Left colon (tissue), 2 donors: ENCODE data around the gene PPP3R1. TPM values are rescaled to one million over a fixed set of nuclear protein-coding genes. Genes with fewer than 3 reads are reported as not detected.

Experiments
- ATAC-seq: fragments of 200-7000 bp; cut with Tn5 transposase; one replicate; pipeline ENCODE4 v1.9.1; 2020; ENCODE audit warnings: mild to moderate bottlenecking, moderate library complexity
- DNase-seq, 2 donors: peaks; one replicate each; pipeline ENCODE4 v3.0.0-alpha.2; 2020
- intact Hi-C, 2 donors: fragments of 100-400 bp; cut with DNase I in 1 of 2; cut with micrococcal nuclease in 1 of 2; formaldehyde crosslinking; loops; one replicate each; pipeline versions ENCODE4 v1.11.2 to v1.14.0; 2022; cut with DNase I, micrococcal nuclease
- total RNA-seq, 2 donors: library from RNA; stranded (reverse); fragmentation: NEBNext Ultra II Directional; extraction: Animal tissue kit (Norgen Biotek cat#: 25700); gene quantifications; one replicate each; pipeline ENCODE4 v1.2.1, GENCODE V29; 2021
- donor health status: DM: no; HTN: no; CAD: no.
- donor health status: DM: yes; HTN: yes; CAD: no.

The PPP3R1 gene
- total RNA-seq, 2 donors from 2014 or later = 54.7 to 56.3 TPM

DNA sequence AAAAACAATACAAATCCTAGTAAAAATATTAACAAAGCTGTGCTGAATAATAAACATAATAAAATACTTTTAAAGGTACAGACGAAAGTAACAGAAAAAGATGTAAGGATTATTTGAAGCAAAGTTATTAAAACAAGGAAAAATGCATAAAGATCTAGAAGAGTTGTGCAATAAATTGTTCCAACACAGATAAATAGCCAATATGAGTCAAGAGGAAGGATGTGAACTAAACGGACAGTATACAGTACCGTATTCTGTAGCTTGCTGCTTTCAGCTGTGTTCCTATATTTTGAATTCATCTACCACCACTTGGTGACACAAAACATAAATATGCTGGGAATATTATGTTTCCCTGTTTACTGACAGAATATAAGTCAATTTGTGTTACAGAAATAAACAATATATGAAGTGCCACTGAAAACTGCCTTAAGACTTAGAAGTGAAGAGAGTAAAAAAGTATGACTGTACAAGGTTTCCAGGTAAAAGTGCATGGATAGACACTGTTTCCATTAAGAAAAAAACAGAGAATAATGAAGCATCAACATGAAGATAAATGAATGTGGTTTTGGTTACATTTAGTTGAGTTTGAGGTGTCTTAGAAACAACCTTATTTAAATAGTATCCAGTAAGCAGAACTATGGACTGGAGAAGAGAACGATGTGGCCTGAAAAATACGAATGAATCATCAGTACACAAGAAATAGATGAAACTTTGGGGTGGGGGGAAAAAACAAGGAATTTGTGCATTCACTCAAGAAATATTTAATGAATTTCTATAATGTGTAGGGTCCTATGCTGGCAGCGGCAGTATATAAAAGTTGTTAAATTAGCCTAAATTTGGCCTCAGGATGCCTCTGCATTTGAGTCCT, 13.1 kb downstream of the PPP3R1 start:
- DNase-seq (no peak), ATAC-seq (no peak)
- intact Hi-C loops = no loop called here

DNA sequence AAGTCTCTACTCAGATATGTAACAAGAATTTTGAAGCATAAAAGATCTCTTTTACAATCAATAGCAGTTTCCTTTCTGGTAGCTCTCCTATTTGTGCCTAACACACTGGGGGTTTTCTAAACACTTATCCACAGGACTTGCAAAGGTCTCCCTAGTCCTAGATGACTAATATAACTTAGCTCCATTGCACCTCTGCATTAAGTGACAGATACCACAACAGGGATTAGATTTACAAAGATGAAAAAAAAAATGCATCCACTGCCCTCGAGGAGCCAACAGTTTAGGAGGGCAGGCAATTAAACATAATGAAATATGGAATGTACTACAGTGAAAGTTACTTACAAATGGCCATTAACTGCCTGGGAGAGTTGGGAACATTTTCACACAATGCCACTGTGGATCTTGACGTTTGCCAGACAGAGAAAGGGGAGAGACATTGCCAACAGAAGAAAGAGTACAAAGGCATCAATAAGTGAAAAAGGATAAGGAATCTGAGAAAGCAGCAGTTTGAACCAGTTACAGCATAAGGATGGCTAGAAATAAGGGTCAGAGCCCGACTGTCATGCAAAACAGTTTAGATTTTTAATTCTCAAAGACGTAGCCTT, 14.3 kb downstream of the PPP3R1 start:
- ATAC-seq = no peak
- no peak for DNase-seq
- intact Hi-C loops = no loop called here

DNA sequence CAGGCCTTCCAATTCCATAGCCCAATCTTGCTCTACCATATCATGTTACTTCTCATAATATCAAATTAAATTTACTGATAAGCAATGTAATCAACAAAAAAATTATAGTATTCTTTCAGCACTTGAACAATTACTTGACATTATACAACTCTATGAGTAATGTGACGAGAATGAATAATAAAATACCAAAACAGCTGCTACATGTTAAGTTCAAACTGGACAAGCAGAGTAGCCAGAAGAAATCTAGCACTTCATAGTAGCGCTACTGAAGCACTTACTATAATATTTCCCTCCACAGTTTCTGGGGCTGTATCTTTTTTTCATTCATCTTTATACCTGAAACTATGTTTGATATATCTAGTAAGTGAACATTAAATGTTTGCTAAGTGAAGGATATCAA, 14.9 kb downstream of the PPP3R1 start:
- DNase-seq = no peak
- no peak for ATAC-seq
- intact Hi-C loops = no loop called here

DNA sequence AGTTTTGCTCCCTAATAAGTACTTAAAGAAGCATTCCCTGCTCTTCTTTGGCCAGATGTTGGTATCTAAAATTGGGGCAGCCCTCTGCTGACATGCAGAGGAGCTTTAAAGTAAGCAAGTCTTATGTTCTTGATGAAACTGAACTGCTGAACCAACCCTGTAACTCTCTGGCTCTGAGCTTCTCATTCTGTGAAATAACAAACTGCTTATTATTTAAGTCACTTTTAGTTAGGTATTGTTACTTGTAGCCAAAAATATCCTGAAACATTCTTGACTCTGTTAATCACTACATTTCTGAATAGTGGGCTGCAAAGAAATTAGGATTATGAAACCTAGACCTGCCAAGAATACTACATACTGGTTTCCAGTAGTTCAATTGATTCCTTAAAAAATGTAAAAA, 15.5 kb downstream of the PPP3R1 start:
- DNase-seq (no peak), ATAC-seq (no peak)
- intact Hi-C loops = no loop called here

DNA sequence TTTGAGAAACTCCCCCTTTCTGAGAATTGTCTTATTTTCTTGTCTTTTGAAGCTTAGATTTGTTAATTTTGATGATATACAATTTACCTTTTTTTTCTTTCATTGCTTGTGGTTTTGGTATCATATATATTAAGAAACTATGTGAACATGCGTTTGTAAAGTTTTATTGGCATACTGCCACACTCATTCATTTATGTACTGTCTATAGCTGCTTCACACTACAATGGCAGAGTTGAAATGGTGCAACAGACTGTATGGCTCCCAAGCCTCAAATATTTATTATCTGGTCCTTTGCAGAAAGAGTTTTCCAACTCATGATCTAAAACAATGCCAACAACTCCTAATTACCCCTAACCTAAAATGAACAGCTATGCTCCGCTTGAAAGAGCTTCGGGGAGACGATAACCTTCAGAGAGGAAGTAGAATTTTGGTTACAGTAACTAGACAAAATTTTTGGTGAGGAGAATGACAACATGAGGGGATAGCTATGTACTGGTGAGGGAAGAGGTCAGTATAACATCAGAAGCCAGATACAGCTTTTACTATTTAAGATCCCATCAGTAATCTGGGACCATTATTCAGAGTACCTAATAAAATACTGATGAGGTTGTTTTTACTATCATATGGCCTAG, 16.1 kb downstream of the PPP3R1 start:
- DNase-seq (no peak), ATAC-seq (no peak)
- intact Hi-C loops = no loop called here

DNA sequence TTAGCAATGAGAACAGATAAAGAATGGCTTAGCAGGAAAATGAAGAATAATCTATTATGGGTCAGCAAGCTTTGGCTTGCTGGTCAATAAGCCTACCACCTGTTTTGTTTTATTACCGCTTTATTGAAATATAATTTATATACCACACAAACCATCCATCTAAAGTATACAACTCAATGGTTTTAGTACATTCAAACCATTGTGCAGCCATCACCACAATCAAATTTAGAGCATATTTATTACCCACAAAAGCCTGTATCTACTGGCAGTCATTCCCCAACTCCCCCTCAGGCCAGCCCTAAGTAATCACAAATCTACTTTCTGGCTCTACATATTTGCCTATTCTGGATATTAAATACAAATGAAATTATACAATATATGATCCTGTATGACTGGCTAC, 17.2 kb downstream of the PPP3R1 start:
- intact Hi-C loops = no loop called here
- DNase-seq (no peak), ATAC-seq (no peak)

DNA sequence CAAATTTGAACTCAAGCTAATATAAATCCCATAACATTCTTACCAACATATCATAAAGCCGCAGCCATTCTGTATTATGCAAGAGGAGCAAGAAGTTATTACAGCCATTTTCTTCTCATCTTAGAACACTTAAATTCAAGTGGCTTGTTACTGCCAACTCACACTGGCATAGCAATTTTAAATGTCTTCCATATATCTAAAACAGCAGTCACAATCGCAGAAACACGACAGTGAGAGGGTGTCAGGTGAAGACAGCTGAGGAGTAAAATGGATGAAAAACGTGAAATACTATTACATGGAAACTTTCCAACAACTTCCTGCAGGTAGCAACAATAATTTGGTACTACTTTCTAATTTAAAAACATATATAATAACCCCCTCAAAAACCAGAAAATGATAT, 17.9 kb downstream of the PPP3R1 start:
- ATAC-seq (no peak), DNase-seq (no peak)
- intact Hi-C loops = no loop called here

DNA sequence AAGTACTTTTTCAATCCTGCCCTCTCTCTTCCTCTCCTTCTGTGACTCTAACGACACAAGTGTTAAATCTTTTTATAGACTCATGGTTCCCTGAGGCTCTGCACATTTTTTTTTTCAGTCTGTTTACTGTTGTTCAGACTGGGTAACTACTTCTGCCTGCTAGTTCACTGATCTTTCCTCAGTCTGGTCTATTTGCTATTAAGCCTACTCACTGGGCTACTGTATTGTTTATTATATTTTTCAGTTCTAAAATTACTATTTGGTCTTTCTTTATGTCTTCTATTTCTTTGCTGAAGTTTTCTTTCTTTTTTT, 21.3 kb downstream of the PPP3R1 start:
- peak; percentile 58 for ATAC-seq
- intact Hi-C loops = no loop called here
- DNase-seq = no peak

DNA sequence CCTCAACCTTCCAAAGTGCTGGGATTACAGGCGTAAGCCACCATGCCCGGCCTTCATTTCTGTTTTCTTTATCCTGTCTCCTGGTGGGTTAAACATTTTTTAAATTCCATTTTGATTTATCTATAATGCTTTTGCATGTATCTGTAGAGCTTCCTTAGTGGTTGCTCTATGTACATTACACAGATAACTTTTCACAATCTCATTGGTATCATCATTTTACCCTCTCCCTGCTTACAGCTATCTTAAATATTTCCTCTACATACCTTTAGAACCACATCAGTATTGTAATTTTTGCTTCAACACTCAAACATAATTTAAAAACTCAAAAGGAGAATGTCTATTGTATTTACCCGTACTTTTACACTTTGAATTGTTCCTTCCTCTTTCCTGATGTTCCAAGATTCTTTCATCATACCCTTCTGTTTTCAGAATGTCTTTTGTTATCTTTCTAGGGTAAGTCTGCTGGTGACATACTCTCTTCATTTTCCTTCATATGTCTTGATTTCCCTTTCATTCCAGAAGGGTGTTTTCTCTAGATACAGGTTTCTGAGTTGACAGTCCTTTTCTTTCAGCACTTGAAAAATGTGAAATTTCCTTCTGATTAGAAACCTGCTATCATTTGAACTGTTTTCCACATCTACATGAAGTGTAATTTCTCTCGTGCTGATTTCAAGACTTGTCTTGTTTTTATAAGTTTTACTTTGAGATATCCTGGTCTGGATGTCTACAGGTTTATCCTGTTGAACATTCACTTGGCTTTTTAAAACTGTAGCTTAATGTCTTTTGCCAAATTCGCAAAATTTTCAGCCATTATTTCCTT, 21.9 kb downstream of the PPP3R1 start:
- intact Hi-C loops = no loop called here
- DNase-seq (no peak), ATAC-seq (no peak)

DNA sequence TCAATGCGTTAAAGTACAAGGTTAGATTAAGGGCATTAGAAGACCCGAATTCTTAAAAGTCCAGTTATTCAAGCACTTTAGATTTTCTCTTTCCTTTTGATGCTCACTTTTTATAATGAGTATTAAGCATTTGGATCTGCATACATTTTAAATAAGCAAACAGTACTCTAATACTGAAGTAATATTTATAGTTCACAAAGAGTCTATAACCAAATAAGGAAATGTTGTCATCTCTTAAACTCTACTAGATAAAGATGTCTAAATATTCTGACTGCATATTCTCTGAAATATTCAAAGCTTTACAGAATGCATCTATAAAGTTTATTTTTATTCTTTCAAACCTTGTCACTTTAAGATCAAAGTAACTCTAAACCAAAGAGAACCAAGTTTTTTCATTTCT, 25.5 kb downstream of the PPP3R1 start:
- no peak for ATAC-seq
- intact Hi-C loops = no loop called here
- no peak for DNase-seq

DNA sequence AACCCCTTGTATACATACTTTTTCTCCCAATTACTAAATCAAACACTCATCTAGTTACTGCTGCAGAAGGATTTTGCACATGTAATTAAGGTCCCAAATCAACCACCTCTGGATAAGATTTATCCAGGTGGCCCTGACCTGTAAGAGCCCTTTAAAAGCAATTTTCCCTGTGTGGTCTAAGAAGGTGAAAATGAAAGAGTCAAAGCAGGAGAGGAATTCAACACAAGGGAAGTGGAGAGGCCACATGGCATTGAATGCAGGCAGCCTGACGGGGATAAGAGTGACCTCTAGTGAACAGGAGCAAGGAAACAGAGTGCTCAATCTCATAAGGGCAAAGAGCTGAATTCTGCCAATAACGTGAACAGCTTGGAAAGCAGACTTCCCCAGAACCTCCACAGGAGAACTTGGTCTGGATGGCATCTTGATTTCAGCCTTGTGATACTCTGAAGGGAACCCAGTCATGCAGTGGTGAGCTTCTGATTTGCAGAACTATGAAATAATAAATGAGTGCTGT, 27.2 kb downstream of the PPP3R1 start:
- intact Hi-C loops = no loop called here
- ATAC-seq (peak; percentile 88), DNase-seq (no peak)

DNA sequence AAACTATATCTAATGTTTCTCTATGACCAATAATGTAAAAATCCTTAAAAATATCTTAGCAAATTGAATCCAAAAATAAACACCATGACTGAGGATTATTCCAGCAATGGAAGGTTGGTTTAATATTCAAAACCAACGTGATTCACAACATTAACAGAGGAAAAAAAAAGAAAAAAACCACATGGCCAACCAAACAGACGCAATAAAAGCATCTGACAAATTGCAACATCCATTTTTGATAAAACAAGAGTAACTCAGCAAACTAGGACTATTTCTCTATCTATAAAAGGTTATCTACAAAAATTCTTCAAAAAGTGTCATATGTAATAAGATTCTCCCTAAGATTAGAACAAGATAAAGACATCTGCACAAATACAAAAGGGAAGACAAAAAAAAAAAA, 28.9 kb downstream of the PPP3R1 start:
- intact Hi-C loops = no loop called here
- DNase-seq (no peak), ATAC-seq (no peak)

DNA sequence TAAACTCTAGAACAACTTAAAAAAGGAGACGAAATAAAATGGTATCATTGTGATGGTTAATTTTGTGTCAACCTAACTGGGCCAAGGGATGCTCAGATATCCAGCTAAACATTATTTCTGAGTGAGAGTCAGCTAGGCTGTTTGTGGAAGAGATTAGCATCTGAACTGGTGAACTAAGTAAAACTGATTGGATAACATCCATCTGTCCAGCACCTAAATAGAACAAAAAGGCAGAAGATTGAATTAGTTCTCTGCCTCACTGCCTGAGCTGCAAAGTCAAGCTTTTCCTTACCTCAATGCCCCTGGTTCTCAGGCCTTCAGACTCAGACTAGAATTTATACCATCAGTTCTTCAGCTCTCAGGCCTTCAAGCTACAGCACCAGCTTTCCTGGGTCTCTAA, 30.0 kb downstream of the PPP3R1 start:
- ATAC-seq = no peak
- no peak for DNase-seq
- intact Hi-C loops = no loop called here

DNA sequence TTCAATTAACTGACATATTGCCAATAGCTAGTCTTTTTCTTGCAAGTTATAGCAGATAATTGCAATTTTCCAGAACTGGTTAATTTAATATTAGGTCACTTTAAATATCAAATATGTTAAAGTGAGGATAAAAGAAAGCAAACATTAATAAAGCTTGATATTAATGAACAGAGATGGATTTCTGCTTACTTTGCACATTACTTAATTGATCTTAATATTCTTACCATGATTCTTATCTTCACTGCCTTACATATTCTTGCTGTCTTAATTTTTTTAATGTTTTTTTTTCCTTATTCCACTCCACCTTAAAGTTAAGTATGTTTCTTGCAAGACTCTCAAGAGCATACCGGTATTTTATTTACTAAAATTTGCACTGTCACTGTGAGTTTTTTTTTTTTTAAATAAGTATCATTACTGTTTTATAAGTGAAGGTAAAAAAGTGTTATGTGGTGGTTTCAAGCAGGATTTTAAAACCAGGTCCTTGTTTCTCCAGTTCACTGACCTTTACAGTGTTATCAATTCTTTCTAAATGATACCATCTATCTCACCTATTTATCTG, 33.9 kb downstream of the PPP3R1 start:
- DNase-seq = no peak
- intact Hi-C loops = no loop called here
- ATAC-seq = no peak

DNA sequence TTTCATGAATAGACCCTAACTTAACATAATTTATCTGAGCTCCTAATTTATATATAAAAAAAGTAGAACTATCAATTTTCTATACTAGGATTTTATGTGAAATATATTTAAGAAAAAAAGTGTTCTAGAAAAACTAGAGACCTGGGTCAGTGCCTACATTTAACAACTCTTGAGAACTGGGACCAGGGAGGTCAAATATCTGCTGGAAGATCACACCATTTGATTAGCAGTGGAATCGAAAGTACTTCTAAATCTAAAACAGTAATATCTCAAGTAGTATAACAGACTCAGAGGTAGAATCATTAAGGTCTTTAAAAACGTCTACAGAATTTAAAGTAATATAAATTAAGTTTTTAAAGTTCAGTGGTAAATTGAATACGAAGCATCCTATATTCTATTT, 34.6 kb downstream of the PPP3R1 start:
- no peak for DNase-seq
- intact Hi-C loops = no loop called here
- ATAC-seq = no peak

DNA sequence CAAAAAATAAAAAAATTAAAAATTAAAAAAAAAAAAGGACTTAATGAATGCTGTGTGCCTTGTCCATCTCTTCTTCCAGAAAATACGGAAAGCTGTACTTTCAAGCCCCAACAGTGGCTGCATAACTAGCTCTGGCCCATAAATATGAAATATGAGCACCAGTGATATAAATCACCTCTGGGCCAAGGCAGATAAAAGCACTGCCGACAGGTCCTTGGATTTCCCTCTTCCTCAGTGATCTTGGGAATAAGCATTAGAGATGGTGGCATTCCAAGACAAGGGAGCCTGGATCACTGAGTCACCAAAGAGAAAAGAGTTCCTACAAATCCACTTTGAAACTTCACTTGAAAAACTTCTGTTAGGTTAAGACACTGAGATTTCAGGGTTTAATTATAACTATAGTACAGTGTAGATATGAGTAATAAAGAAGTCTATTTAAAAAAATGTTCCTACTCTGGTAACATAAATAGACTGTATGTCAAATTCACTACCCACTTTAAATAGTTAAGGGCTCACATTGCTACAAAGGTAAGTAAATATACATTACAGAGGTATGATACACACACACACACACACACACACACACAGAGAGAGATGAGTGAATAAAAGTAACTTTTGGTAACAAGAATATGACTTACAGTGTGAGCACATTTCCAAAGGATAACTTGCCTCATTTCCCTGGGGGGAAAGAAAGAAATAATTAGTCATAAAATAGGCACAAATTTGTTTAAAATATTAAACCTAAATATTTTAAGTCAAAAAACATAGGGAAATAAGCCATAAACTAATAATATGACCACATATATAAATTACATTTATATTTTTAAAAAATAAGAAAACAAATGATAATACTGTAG, 35.6 kb downstream of the PPP3R1 start:
- intact Hi-C loops = no loop called here
- ATAC-seq = peak; percentile 21
- no peak for DNase-seq

DNA sequence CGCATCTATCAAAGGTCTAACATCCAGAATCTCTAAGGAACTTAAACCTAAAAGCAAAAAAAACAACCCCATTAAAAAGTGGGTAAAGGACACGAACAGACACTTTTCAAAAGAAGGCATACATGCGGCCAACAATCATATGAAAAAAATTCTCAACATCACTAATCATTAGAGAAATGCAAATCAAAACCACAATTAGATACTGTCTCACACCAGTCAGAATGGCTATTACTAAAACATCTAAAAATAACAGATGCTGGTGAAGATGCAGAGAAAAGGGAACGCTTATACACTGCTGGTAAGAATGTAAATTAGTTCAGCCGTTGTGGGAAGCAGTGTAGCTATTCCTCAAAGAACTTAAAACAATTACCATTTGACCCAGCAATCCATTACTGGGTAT, 38.0 kb downstream of the PPP3R1 start:
- DNase-seq (no peak), ATAC-seq (no peak)
- intact Hi-C loops = no loop called here

DNA sequence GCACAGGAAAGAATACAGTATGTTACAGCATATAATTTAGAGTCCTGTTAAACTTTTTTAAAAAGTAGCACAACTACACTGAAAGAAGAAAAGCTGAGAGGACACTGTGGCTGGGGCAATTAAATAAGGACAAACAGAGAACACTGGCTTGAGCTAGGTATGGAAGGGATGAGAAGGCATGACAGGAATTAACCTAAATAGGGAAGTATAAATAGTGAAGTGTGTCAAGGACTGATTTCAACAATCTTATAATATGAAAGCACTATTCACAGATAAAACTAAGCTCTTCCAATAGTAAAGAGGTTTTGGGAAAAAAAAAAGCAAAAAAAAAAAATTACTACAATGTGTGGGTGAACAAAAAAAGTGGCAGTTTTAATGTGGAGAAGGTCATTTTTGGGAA, 45.5 kb downstream of the PPP3R1 start:
- ATAC-seq (no peak), DNase-seq (no peak)
- intact Hi-C loops = no loop called here
